NCI-H1105 (cell line): ENCODE data around the gene AMIGO3.

ENCODE experiments used
- DNase-seq: peaks from one replicate; lab custom pipeline; 2025; lab: John Stamatoyannopoulos, UW

The AMIGO3 gene

GRCh38 chr3:49725906-49726681, 6.6 kb upstream of the AMIGO3 start:
- DNase-seq: no peak

GRCh38 chr3:49724586-49724985, 5.1 kb upstream of the AMIGO3 start:
- DNase-seq: no peak

- peak; percentile 87 for DNase-seq
Observed at GRCh38 chr3:49723628-49724551, 4.4 kb upstream of the AMIGO3 start, which contains the start of gene GMPPB. Gene GMPPB (minus strand): TSS chr3:49723951. CDS start chr3:49723726, 225 bp downstream.

DNA sequence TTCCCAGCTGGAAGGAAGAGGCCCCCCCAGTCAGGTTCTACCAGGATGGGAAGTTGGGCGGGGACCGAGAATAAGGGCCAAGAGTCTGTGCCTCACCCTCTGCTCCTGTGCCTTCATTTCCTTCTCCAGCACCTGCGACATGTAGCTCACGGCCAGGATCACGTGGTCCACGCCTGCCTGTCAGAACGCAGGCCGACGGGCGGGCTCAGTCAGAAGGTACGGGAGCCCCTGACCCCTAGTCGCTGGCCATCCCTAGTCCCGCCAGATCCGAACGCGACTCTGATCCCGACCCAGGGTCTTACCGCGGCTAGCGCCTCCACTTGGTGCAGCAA, 3.8 kb upstream of the AMIGO3 start:
- DNase-seq: peak; percentile 44

GRCh38 chr3:49722896-49723295, 3.4 kb upstream of the AMIGO3 start:
- no peak for DNase-seq

DNA sequence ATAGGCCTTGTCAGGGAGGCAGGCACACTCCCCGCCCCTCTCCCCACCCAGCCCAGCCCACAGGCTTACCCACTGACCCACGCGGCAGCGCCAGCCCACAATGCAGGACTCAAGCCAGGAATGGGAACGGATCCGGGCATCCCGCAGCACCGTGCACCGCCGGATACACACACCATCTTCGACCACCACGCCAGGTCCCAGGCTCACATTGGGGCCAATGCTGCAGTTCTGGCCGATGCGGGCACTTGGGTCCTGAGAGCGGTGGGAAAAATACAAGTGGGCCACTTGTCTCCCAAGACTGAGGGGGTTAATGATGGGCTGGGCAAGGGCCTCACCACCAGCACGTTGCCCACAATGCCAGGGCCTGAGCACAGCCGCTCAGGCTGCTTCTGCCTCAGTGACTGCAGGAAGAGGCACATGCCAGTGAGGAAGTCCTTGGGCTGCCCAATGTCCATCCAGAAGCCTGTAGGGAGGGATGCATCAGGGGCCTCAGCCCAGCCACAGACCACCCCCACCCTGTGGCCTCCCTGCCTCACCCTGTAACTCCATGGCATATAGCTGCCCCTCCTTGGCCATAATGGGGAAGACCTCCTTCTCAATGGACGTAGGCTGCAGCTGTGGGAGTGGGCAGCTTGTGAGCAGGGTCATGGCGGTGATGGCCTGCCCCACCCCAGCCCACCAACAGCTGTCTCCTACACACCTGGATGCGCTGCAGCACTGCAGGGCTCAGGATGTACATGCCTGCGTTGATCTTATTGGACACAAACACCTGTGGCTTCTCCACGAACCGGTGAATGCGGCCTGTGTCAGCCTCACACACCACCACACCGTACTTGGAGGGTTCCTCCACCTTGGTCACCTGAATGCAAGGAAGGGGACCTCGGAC, 2.7 kb upstream of the AMIGO3 start:
- no peak for DNase-seq

DNA sequence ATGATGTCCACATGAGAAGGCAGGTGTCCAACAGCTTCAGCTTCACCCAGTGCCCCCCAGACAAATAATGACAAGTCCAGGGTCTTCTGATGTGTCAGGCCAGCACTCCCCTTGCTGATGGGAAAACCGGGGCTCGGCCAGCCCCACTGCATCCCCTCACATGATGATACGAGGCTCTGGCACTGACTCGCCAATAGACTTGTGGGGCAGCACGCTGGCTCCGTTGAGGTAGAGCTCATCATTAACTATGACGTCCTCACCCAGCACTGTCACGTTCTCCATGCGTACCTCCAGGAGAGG, 2.1 kb upstream of the AMIGO3 start:
- no peak for DNase-seq

DNA sequence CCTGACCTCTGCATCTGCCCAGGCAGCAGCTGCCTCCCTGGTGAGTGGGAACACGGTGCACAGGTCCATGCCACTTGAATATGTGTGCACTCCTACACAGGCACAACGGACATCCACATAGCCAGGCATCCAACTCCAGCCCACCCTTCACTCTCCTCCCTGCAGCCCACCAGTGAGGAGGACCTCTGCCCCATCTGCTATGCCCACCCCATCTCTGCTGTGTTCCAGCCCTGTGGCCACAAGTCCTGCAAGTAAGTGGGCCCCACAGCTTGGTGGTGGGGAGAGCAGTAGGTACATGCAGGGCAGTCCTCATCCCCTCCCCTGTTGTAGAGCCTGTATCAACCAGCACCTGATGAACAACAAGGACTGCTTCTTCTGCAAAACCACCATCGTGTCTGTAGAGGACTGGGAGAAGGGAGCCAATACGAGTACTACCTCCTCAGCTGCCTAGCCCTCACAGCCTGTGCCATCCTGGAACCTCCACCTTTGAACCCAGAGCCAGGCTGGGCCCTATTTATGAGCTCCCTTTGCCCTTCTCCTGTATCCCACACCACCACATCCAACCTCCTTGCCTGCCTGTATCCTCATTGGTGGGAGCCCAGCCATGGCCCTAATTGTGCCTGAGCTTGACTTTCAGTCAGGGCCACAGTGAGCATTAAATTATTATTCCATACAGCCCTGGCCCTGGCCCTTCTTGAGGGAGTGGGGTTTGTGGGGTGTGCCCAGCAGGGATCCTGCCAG, 1.5 kb upstream of the AMIGO3 start:
- no peak for DNase-seq

- no peak for DNase-seq
Observed at GRCh38 chr3:49718858-49719213, 648 bp downstream of the AMIGO3 start.

DNA sequence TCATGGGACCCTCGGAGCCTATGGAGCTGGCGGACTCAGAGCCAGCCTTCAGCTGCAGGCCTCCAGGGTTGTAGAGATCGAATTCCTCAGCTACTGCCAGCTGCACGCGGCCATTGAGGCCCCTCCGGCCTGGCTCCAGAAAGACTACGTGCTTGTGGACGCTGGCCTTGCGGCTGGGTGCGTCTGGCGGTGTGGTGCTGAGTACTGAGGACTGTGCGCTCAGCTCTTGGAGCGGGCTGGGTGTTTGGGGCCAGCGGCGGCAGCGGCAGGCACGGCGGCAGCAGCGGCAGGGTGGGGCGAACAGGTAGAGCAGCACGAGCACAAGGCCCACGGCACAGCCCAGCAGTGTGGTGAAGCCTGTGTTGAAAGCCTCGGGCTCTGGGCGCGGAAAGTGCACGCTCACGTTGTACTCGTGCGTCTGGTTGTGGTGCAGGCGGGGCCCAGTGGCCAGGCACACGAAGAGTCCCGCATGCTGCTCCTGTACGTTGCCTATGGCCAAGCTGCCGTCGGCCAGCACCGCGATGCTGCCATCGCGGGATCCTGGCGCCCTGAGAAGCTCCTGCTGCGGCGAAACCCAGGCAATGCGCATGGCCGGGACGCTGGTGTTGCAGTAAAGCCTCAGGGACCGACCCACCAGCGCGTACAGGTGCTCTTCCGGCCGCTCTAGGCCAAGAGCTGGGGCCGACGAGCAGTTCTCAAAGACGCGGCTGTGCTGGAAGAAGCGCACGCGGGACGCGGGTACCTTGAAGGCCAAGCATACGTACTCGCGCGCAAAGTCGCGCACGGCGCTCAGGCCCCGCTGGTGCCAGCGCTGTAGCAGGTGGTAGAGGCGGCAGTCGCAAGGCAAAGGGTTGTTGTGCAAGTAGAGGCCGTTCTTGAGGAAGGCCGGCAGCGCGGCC, 1.3 kb downstream of the AMIGO3 start:
- DNase-seq: peak; percentile 19

GRCh38 chr3:49717211-49717958, 2.1 kb downstream of the AMIGO3 start:
- no peak for DNase-seq

GRCh38 chr3:49716691-49717210, 2.7 kb downstream of the AMIGO3 start:
- DNase-seq: no peak

GRCh38 chr3:49716169-49716568, 3.3 kb downstream of the AMIGO3 start:
- DNase-seq: no peak

DNA sequence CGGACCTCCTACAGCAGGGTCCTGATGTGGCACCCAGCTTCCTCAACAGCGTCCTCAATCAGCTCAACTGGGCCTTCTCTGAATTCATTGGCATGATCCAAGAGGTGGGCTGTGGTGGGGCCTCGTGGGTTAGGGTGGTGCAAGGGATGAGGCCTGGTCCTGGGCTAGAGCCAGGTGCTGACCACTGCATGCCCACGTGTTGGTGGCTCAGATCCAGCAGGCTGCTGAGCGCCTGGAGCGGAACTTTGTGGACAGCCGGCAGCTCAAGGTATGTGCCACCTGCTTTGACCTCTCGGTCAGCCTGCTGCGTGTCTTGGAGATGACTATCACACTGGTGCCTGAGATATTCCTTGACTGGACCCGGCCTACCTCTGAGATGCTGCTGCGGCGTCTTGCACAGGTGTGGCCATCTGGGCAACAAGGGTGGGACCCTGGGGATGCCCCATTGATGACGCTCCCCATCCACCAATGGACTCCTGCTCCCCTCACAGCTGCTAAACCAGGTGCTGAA, 3.8 kb downstream of the AMIGO3 start:
- no peak for DNase-seq

DNA sequence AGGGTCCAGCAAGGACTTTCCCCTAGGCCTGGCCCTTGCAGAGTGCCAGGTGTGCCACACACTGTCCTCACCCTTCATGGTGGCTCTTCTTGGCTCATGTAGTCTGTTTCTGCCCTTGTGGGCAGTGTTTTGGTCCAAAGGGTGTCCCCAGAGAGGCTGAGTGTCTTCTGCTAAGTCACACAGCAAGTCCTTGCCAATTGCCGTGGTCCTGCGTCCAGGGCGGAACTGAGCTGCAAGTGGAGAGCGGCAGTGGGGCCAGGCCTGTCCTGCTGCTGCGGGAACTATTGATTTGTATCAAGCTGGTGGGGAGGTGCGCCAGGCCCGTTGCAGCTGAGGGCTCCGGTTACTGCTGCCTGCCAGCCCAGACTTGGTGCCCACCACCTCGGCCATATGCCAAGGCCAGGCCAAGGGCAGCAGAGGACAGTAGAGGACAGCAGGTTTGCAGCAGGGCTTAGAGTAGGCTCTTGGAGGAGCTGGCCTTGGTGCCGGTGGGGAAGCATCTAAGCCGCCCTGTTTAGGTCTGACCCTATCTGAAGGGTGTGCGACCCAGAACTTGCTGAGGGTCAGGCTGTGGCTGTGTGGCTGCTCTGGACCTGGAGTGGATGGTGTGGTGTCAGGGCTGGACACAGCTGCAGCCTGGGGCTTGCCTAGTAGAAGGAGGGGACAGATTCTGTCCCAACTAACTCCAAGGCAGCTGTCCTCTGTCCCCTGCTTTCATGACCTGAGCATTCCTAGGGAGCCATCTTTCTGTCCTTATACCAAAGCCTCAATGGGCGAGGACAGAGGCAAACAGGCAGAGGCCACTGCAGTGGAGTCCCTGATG, 4.5 kb downstream of the AMIGO3 start:
- DNase-seq: no peak

DNA sequence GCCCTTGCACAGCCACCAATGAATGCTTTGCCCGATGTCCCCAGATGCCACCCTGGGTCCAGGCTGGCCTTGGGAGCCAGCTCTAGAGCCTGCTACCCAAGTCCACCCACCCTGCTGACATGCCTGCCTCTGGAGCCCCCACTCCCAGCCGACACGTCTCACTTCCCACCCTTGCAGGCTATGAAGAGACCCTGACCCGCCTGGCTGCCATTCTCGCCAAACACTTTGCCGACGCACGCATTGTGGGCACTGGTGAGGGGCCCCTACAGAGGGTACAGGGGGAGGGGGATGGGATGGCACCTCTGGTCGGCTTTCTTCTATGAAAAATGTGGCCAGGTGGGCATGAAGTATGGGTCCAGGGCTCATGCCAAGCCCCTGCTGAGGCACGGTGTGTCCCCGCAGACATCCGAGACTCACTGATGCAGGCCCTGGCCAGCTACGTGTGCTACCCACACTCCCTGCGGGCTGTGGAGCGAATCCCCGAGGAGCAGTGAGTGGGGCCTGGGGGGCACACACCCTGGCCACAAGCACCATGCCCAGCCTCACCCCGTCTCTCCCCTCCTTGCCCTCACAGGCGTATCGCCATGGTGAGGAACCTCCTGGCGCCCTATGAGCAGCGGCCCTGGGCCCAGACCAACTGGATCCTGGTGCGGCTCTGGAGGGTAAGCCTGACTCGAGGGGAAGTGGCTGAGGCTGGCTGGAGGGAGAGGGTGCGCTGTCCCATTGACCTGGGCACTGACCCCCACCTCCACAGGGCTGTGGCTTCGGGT, 6.0 kb downstream of the AMIGO3 start:
- DNase-seq: no peak

- no peak for DNase-seq
Observed at GRCh38 chr3:49712631-49713317, 6.7 kb downstream of the AMIGO3 start.
